Tibial nerve (tissue), 4 donors: ENCODE measurements around the gene HYAL2.

Source experiments
- EP300 ChIP-seq, 2 donors: sonication (generic); formaldehyde crosslinking; IDR thresholded peaks; one replicate each; pipeline ENCODE4 v1.6.1; 2017; ENCODE audit warnings: antibody characterized with exemption in 2 of 2, mild to moderate bottlenecking in 1 of 2
- POLR2A ChIP-seq, 2 donors: fragments of 450-650 bp; IDR thresholded peaks; one replicate each; pipeline ENCODE4 v1.6.1; 2017; ENCODE audit warnings: antibody characterized with exemption in 2 of 2, mild to moderate bottlenecking in 2 of 2, moderate library complexity in 2 of 2
- TF ChIP-seq, protein P1 (sequence below), 5 experiments: fragments of 200-600 bp in 3 of 5; fragments of 450-650 bp in 2 of 5; sonication (generic) in 3 of 5; IDR thresholded peaks; one replicate each; pipeline ENCODE4 v1.5.1; 2016 to 2019; ENCODE audit warnings: antibody characterized with exemption in 5 of 5, mild to moderate bottlenecking in 3 of 5, moderate library complexity in 2 of 5

DNA sequence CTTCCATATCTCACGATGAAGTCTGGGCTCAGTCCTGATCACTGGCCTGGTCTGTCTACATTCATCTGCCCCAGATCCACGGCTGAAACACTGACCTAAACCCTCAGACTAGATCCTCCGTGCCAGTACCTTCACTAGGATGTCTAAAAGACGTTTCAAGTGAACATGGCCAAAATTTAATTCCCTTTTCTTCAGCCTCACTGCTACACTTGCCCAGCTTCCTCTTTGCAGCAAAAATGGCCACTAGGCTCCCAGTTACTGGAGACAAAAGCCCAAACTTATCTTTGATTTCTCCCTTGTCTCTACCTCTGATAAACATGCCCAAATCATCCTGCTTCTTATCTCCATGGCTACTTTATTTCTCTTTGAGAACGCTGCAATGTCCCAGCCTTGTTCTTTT, 16.4 kb upstream of the HYAL2 start:
- TF ChIP-seq, protein P1, sequence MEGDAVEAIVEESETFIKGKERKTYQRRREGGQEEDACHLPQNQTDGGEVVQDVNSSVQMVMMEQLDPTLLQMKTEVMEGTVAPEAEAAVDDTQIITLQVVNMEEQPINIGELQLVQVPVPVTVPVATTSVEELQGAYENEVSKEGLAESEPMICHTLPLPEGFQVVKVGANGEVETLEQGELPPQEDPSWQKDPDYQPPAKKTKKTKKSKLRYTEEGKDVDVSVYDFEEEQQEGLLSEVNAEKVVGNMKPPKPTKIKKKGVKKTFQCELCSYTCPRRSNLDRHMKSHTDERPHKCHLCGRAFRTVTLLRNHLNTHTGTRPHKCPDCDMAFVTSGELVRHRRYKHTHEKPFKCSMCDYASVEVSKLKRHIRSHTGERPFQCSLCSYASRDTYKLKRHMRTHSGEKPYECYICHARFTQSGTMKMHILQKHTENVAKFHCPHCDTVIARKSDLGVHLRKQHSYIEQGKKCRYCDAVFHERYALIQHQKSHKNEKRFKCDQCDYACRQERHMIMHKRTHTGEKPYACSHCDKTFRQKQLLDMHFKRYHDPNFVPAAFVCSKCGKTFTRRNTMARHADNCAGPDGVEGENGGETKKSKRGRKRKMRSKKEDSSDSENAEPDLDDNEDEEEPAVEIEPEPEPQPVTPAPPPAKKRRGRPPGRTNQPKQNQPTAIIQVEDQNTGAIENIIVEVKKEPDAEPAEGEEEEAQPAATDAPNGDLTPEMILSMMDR (IDR thresholded peaks at IDR 0.05): peak in 1 of 5 experiments; percentile 20
- TF ChIP-seq EP300 (IDR thresholded peaks at IDR 0.05): no peak
- no peak for TF ChIP-seq POLR2A (IDR thresholded peaks at IDR 0.05)
